Stimulated activated CD8-positive, alpha-beta memory T cell treated with anti-CD3 and anti-CD28 coated beads, Interleukin-4, amount 100 ng/mL, for 48 hours (primary cell): ENCODE measurements around the gene PAFAH1B1.
"Not testable (repeated sequence)": the region's sequence is repeated elsewhere in the genome, so short reads cannot be mapped to it uniquely, and the experiment has no call there.

Experiments used
- DNase-seq: peaks from one replicate; pipeline ENCODE4 v3.0.0-alpha.2; 2020

The PAFAH1B1 gene

DNA sequence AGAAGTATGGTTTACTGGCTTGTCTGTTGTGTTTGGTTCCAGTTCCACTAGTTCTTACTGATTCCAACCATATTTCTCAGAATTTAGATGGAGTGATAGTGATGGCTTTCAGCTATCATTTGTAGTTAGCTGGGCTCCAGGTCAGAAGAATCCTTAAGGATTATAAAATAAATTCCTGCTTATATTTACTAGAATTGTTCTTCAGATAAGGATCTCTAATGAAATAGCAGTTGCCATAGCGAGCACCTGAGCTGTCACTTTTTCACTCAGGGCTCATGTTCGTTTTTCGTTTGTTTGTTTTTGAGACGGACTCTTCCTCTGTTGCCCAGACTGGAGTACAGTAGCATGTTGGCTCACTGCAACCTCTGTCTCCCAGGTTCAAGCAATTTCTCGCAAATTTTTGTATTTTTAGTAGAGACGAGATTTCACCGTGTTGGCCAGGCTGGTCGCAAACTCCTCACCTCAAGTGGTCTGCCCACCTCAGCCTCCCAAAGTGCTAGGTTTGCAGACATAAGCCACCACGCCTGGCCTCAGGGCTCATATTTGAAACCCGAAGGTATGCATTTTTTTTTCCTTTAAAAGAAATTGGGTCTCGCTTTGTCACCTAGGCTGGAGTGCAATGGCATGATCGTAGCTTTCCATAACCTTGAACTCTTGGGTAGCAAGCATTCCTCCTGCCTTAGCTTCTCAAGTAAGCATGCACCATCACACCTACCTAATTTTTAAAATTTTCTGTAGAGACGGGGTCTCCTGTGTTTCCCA is 42.9 kb downstream of the PAFAH1B1 start:
- no peak for DNase-seq

- no peak for DNase-seq
These were observed 44.0 kb downstream of the PAFAH1B1 start for GRCh38 chr17:2637422-2637821.

GRCh38 chr17:2644971-2645370 is 51.5 kb downstream of the PAFAH1B1 start:
- DNase-seq, result no peak

DNA sequence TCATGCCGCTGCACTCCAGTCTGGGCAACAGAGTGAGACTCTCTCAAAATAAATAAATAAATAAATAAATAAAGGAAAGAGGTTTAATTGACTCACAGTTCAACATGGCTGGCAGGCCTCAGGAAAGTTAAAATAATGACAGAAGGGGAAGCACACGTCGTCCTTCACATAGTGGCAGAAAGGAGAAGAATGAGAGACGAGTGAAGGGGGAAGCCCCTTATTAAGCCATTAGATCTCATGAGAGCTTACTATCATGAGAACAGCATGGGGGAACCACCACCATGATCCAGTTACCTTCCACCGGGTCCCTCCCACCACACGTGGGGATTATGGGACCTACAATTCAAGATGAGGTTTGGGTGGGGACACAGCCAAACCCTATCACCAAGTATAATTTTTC is 54.5 kb downstream of the PAFAH1B1 start:
- DNase-seq, result peak; percentile 15

DNA sequence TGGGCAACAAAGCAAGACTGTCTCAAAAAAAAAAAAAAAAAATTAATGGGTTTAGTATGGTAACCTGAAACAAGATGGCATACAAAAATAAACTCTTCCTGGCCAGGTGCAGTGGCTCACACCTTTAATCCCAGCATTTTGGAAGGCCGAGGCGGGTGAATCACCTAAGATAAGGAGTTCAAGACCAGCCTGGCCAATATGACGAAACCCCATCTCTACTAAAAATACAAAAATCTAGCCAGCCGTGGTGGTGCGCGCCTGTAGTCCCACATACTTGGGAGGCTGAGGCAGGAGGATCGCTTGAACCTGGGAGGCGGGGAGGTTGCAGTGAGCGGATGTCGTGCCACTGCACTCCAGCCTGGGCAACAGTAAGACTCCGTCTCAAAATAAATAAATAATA is 55.7 kb downstream of the PAFAH1B1 start:
- no peak for DNase-seq

GRCh38 chr17:2652911-2653310 is 59.5 kb downstream of the PAFAH1B1 start:
- DNase-seq, result not testable (repeated sequence)

DNA sequence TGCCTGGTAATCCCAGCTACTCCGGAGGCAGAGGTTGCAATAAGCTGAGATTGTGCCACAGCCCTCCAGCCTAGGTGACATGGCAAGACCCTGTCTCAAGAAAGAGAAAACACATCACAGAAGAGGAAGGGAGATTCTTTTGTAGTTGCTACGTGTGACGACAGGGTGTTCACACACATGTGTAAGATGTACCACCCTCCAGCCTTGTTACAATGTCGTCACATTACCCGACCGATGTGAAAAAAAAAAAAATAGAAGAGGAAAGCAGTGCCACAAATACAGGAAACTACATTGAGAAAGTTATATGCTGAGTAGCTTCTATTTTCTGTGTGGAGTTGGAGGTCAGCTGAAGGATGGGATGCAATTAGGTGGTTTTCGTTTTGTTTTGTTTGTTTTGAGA is 62.1 kb downstream of the PAFAH1B1 start:
- DNase-seq, result no peak

DNA sequence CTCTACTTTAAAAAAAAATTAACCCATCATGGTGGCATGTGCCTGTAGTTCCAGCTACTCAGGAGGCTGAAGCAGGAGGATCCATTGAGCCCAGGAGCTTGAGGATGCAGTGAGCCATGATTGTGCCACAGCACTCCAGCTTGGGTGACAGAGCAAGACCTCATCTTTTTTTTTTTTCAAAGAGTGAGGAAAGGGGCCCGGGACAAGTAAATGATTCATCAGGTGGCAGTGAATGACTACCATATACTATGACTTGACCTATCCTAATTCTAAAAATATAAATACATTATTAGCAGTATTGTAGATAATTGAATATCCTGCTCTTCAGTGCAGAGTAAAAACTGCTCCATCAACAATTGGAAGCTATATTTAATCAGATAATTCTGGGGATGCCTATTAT is 62.8 kb downstream of the PAFAH1B1 start:
- DNase-seq, result no peak

GRCh38 chr17:2659337-2659736 is 65.9 kb downstream of the PAFAH1B1 start:
- not testable (repeated sequence) for DNase-seq

- not testable (repeated sequence) for DNase-seq
These were observed 67.0 kb downstream of the PAFAH1B1 start for GRCh38 chr17:2660410-2660809.

GRCh38 chr17:2672026-2672425 is 78.6 kb downstream of the PAFAH1B1 start:
- DNase-seq, result no peak

GRCh38 chr17:2679247-2679646 is 85.8 kb downstream of the PAFAH1B1 start:
- not testable (repeated sequence) for DNase-seq

- no peak for DNase-seq
These were observed 87.5 kb downstream of the PAFAH1B1 start for GRCh38 chr17:2680961-2681360.

- no peak for DNase-seq
These were observed 88.2 kb downstream of the PAFAH1B1 start for GRCh38 chr17:2681650-2682049.

DNA sequence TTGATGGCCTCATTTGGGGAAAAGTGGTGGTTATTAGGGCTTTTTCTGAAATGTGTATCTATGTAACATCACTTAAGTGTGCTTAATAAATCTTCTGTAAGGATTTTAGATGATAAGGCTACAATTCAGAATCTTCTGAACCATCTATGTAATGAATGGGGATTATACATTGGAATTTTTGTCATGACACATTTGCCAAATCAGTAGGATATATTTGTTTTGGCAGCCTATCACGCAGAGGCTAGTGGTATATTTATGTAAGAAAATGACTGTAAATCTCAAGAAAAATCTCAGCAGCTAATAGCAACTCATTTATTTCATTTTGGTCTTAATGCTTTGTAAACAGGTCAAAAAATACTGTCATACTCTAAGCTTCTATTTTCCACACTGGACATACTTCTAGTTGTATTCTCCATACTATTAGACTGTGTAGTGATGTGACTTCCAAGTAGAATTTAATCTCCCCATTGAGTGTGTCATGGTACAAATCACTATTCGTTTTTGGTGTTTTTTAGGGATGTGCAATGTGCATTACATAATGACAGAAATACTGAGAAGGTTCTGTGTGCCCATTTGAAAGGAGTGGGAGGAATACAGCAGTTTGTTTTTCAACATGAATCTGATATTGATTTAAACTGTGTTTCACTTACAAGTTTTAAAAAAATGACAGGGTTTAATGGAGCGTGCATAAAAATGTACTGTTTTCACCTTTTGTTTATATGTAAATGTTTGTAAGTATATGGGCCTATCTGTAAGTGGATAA is 88.9 kb downstream of the PAFAH1B1 start:
- DNase-seq, result no peak

- DNase-seq, result peak; percentile 14
These were observed 90.5 kb downstream of the PAFAH1B1 start for GRCh38 chr17:2683912-2684311.

DNA sequence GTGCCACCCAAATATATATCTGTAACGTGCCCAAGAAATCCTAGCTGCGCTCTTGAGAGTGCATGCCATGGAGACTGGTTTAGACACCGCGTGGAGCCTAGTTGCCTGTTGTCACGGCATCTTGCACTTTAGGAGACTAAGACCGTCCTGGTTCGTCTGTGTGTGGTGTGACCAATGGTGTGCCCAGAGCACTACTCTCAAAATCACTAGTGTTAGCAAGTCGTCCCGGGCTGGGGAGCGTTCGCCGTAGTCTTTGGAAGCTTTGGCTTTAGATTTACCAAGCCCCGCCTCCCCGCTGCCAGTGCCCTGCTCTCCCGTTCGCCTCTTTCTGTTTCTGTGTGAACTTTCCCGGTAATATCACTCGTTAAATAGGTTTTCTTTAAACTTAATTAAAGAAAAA is 91.1 kb downstream of the PAFAH1B1 start:
- peak; percentile 17 for DNase-seq

- peak; percentile 25 for DNase-seq
These were observed 92.2 kb downstream of the PAFAH1B1 start for GRCh38 chr17:2685696-2686095.

GRCh38 chr17:2687074-2687418 is 93.6 kb downstream of the PAFAH1B1 start:
- no peak for DNase-seq

- DNase-seq, result peak; percentile 30
These were observed 95.2 kb downstream of the PAFAH1B1 start for GRCh38 chr17:2688351-2689342.

DNA sequence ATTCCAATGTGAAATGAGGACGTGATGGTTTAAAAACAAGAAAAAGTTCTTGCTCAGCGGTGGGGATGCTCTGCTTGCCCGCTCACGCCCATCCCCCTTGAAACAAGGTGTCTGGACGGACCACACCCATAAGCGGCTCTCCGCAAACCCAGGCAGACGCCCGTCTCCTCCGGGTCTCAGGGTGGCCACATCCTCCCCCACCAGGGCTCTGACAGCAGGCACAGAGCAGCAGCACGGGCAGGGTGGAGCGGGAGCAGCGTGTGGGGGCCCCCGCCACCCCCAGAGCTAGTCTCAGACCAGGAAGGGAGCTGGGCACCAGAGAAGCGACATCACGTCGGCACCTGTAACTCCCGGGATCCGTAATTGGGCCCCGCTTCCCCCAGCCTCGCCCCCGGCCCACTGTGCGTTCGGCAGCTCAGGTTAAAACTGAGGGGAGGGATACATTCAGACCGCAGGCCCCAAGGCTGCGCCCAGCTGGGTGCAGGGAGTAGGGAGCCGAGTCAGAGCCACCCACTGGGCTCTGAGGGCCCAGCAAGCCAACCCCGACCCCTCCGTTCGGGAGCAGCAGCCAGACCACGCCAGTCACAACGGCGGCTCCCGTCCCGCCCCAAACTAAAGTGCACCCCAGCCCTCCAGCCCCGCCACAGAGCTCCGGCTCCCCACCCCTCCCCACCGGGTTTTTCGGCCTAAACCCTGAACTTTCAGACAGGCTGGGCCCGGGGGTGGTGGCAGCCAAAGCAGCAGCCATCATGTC is 96.1 kb downstream of the PAFAH1B1 start:
- peak; percentile 28 for DNase-seq
